HL-60 (cell line): Measurements from ENCODE around the gene SKA3.

ENCODE experiments used
- DNase-seq, 2 experiments: peaks; one replicate each; pipeline ENCODE4 v3.0.0-alpha.2; 2010 to 2020; ENCODE audit warnings: low read depth in 1 of 2, low spot score in 1 of 2
- H3K27ac ChIP-seq: fragments of 250-450 bp; sonication (Bioruptor Pico); replicated peaks from 2 replicates; pipeline ENCODE4 v1.5.1; 2020; ENCODE audit warnings: mild to moderate bottlenecking, moderate library complexity
- H3K27me3 ChIP-seq: fragments of 250-450 bp; sonication (Bioruptor Pico); 2 replicates; pipeline ENCODE4 v1.5.1; 2021; ENCODE audit warnings: mild to moderate bottlenecking, moderate library complexity; ENCODE audit not compliant: insufficient read depth, poor library complexity, severe bottlenecking
- H3K4me3 ChIP-seq: replicated peaks from 2 replicates; pipeline ENCODE4 v1.5.1; 2011; ENCODE audit warnings: mild to moderate bottlenecking, control low read depth, low read length; ENCODE audit not compliant: insufficient read depth
- GABPA ChIP-seq: IDR thresholded peaks from 2 replicates; pipeline ENCODE4 v1.6.1; 2012; ENCODE audit warnings: low read depth
- POLR2AphosphoS5 ChIP-seq: IDR thresholded peaks from 2 replicates; pipeline ENCODE4 v1.6.1; 2012; ENCODE audit warnings: low read depth
- SPI1 ChIP-seq: IDR thresholded peaks from 2 replicates; pipeline ENCODE4 v1.6.1; 2012; ENCODE audit warnings: low read depth, mild to moderate bottlenecking, borderline replicate concordance
- TF ChIP-seq, protein P1 (sequence below): IDR thresholded peaks from one replicate; pipeline ENCODE4 v1.5.1; 2011; ENCODE audit warnings: low read length, control low read depth, inconsistent platforms; ENCODE audit not compliant: insufficient read depth
- TF ChIP-seq, protein P2 (sequence below): IDR thresholded peaks from 2 replicates; pipeline ENCODE4 v1.6.1; 2012; ENCODE audit warnings: low read depth; ENCODE audit not compliant: insufficient replicate concordance

The SKA3 gene

DNA sequence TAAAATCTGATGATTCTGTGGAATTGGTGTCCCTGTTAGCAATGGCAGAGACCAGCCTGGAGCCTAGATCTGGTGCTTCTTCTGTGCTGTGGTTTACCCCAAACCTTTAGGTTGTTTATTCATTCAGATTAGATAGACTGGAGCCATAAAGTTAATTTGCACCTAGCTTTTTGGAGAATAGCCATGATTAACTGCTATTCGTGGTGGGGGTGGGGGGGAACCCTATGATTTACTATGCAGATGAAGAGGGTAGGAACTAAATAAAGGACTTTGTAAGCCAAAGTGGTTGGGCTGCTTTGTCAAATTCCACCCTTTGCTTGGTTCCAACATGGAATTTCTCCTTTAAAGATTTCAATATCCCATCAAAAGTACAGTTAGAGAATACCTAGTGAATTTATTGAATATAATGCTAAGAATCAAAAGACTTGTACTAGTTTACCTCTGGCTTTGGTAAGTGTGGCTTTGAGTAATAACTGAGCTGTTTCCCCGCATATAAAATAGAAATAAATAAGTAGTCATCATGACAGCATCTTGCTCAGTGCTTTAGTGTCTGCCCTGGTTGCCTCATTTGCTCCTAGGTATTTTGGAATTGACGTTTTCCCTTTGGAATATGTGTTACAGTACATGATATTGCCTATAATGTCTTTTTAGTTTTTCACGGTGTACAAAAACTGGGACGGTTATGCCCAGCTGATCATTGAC lies 27.6 kb downstream of the SKA3 start:
- Histone ChIP-seq H3K27me3 (no peaks in the 10 kb centered on the region), H3K4me3 (no peak overlapping the region), H3K27ac (peak overlapping the region; percentile 7; the same call in 1 of the 2 replicates)
- no peak for DNase-seq
- TF ChIP-seq GABPA (no peak), POLR2AphosphoS5 (no peak), SPI1 (no peak)
- TF ChIP-seq, protein P1, sequence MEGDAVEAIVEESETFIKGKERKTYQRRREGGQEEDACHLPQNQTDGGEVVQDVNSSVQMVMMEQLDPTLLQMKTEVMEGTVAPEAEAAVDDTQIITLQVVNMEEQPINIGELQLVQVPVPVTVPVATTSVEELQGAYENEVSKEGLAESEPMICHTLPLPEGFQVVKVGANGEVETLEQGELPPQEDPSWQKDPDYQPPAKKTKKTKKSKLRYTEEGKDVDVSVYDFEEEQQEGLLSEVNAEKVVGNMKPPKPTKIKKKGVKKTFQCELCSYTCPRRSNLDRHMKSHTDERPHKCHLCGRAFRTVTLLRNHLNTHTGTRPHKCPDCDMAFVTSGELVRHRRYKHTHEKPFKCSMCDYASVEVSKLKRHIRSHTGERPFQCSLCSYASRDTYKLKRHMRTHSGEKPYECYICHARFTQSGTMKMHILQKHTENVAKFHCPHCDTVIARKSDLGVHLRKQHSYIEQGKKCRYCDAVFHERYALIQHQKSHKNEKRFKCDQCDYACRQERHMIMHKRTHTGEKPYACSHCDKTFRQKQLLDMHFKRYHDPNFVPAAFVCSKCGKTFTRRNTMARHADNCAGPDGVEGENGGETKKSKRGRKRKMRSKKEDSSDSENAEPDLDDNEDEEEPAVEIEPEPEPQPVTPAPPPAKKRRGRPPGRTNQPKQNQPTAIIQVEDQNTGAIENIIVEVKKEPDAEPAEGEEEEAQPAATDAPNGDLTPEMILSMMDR = no peak
- TF ChIP-seq, protein P2, sequence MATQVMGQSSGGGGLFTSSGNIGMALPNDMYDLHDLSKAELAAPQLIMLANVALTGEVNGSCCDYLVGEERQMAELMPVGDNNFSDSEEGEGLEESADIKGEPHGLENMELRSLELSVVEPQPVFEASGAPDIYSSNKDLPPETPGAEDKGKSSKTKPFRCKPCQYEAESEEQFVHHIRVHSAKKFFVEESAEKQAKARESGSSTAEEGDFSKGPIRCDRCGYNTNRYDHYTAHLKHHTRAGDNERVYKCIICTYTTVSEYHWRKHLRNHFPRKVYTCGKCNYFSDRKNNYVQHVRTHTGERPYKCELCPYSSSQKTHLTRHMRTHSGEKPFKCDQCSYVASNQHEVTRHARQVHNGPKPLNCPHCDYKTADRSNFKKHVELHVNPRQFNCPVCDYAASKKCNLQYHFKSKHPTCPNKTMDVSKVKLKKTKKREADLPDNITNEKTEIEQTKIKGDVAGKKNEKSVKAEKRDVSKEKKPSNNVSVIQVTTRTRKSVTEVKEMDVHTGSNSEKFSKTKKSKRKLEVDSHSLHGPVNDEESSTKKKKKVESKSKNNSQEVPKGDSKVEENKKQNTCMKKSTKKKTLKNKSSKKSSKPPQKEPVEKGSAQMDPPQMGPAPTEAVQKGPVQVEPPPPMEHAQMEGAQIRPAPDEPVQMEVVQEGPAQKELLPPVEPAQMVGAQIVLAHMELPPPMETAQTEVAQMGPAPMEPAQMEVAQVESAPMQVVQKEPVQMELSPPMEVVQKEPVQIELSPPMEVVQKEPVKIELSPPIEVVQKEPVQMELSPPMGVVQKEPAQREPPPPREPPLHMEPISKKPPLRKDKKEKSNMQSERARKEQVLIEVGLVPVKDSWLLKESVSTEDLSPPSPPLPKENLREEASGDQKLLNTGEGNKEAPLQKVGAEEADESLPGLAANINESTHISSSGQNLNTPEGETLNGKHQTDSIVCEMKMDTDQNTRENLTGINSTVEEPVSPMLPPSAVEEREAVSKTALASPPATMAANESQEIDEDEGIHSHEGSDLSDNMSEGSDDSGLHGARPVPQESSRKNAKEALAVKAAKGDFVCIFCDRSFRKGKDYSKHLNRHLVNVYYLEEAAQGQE = no peak

DNA sequence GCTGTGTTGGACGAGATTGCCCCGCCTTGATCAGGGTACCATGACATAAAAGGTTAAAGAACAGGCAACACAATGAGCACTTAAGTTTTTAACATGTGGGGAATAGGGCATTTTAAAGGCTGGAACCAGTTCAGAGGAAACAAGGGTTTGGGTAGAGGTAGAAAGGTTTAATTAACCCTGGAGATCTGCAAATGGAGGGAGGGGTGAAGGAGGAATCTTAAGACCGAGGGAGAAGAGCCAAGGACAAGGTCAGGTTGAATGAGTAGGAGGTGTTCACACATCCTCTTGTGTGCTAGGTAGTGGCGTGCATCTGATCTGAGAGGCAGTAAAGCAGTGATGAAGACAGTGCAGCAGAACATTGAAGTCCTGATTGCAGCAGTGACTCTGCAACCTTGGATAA lies 28.5 kb downstream of the SKA3 start:
- no peaks in the 10 kb centered on the region for H3K27me3 ChIP-seq
- TF ChIP-seq POLR2AphosphoS5 = peak; percentile 64
- TF ChIP-seq, protein P1 = no peak
- no peak overlapping the region for H3K4me3 ChIP-seq
- H3K27ac ChIP-seq = no peak overlapping the region
- no peak for DNase-seq

DNA sequence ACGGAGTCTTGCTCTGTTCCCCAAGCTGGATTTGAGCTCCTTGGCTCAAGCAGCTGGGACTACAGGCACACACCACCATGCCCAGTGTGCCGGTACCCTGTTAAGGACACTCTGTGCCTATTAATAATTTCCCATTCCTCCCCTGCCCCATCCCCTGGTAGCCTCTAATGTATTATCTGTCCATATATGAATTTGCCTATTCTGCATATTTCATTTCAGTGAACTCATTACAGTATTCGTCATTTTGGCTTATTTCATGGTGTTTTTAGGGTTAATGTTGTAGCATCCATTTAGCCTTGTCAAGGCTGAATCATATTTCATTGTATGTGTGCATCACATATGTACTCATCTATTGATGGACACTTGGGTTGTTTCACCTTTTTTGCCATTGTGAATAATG lies 33.6 kb downstream of the SKA3 start:
- Histone ChIP-seq H3K27ac (no peak overlapping the region), H3K4me3 (no peak overlapping the region), H3K27me3 (no peaks in the 10 kb centered on the region)
- no peak for DNase-seq
- TF ChIP-seq SPI1 (no peak), POLR2AphosphoS5 (no peak), GABPA (no peak)
- TF ChIP-seq, protein P1 = no peak
- TF ChIP-seq, protein P2 = no peak

DNA sequence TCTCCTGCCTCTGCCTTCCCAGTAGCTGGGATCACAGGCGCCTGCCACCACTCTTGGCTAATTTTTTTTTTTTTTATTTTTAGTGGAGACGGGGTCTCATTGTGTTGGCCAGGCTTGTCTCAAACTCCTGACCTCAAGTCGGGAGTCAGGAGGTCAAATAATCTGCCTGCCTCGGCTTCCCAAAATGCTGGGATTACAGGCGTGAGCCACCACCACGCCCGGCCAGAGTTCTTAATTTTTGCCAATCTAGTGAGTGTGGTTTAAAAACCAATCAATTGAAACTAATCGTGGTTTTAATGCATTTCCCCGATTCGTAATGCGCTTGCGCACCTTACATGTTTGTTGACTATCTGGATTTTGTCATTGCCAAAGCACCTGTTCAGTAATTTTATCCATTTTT lies 37.0 kb downstream of the SKA3 start:
- no peaks in the 10 kb centered on the region for H3K27me3 ChIP-seq
- H3K4me3 ChIP-seq = peak overlapping the region; percentile 61
- peak overlapping the region; percentile 92 for H3K27ac ChIP-seq
- TF ChIP-seq, protein P1 = no peak
- TF ChIP-seq SPI1 = no peak
- TF ChIP-seq, protein P2 = no peak
- TF ChIP-seq POLR2AphosphoS5 = no peak
- TF ChIP-seq GABPA = no peak
- no peak for DNase-seq
